Effector memory CD8-positive, alpha-beta T cell (primary cell): ENCODE measurements around the gene TPSB2.
A peak's percentile ranks its signal among the peaks of the same experiment; 100 is the strongest.
"Not testable (repeated sequence)": the region's sequence is repeated elsewhere in the genome, so short reads cannot be mapped to it uniquely, and the experiment has no call there.

Experiments used
- ATAC-seq: fragments of 150-1000 bp; cut with Tn5 transposase; replicated peaks from 2 replicates; pipeline ENCODE4 v1.10.0; 2021; ENCODE audit warnings: mild to moderate bottlenecking, moderate library complexity
- DNase-seq, 3 experiments: peaks; one replicate each; pipeline ENCODE4 v3.0.0; 2021
- H3K27ac Mint-ChIP-seq, 2 donors: one replicate each; pipeline ENCODE4 v1.8.0; 2022; ENCODE audit warnings: mild to moderate bottlenecking in 2 of 2, mixed read lengths in 2 of 2, moderate library complexity in 2 of 2
- H3K27me3 Mint-ChIP-seq, 2 donors: one replicate each; pipeline ENCODE4 v1.8.0; 2022; ENCODE audit warnings: mixed read lengths in 2 of 2
- H3K36me3 Mint-ChIP-seq: one replicate; pipeline ENCODE4 v1.8.0; 2022; ENCODE audit warnings: mild to moderate bottlenecking, moderate library complexity, mixed read lengths; ENCODE audit not compliant: insufficient read depth
- H3K4me1 Mint-ChIP-seq, 2 donors: one replicate each; pipeline ENCODE4 v1.8.0; 2022; ENCODE audit warnings: low read depth in 2 of 2, mixed read lengths in 2 of 2
- H3K4me3 Mint-ChIP-seq, 2 donors: one replicate each; pipeline ENCODE4 v1.8.0; 2022; ENCODE audit warnings: mild to moderate bottlenecking in 2 of 2, mixed read lengths in 2 of 2, moderate library complexity in 2 of 2
- H3K9me3 Mint-ChIP-seq, 2 donors: one replicate each; pipeline ENCODE4 v1.8.0; 2022; ENCODE audit warnings: mixed read lengths in 2 of 2

The TPSB2 gene

GRCh38 chr16:1243363-1243762, 13.4 kb upstream of the TPSB2 start:
- not testable (repeated sequence) for ATAC-seq, H3K9me3 Mint-ChIP-seq, H3K4me1 Mint-ChIP-seq, H3K4me3 Mint-ChIP-seq, H3K27ac Mint-ChIP-seq, DNase-seq, H3K36me3 Mint-ChIP-seq
- peaks cover 7 to 15% of the 10 kb centered on the region in 2 donors for H3K27me3 Mint-ChIP-seq

- not testable (repeated sequence) for H3K36me3 Mint-ChIP-seq, H3K27ac Mint-ChIP-seq, DNase-seq, ATAC-seq, H3K9me3 Mint-ChIP-seq, H3K4me1 Mint-ChIP-seq, H3K4me3 Mint-ChIP-seq
- peaks cover 7 to 20% of the 10 kb centered on the region in 2 donors for H3K27me3 Mint-ChIP-seq
Observed at GRCh38 chr16:1241081-1241480, 11.1 kb upstream of the TPSB2 start.

- ATAC-seq, H3K4me3 Mint-ChIP-seq, DNase-seq, H3K27ac Mint-ChIP-seq, H3K9me3 Mint-ChIP-seq, H3K36me3 Mint-ChIP-seq, H3K4me1 Mint-ChIP-seq: not testable (repeated sequence)
- H3K27me3 Mint-ChIP-seq = peaks cover 4 to 14% of the 10 kb centered on the region in 2 donors
Observed at GRCh38 chr16:1240436-1240835, 10.5 kb upstream of the TPSB2 start, which contains the start of gene TPSAB1. TPSAB1 (plus strand) TSS chr16:1240705; CDS start chr16:1240939, 234 bp downstream.

DNA sequence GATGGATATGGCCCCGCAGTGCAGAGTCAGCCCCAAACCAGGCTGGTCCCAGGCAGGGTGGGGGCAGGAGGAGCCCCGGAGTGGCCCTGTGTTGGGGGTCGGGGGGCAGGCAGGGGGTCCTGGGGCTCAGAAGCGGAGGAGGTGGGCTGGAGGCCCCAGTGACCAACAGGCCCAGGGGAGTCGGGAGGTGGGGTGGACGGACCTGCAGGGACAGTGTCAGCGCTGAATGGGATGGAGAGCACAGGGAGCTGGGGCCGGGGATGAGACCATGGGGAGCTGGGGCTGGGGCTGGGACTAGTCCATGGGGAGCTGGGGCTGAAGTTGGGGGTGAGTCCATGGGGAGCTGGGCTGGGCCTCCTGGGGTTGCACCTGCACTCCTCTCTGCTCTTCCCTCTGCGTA, 9.6 kb upstream of the TPSB2 start:
- ATAC-seq, H3K4me1 Mint-ChIP-seq, DNase-seq, H3K9me3 Mint-ChIP-seq, H3K27ac Mint-ChIP-seq, H3K36me3 Mint-ChIP-seq, H3K27me3 Mint-ChIP-seq, H3K4me3 Mint-ChIP-seq: not testable (repeated sequence)

- not testable (repeated sequence) for H3K9me3 Mint-ChIP-seq, H3K4me1 Mint-ChIP-seq, H3K4me3 Mint-ChIP-seq, DNase-seq, H3K27me3 Mint-ChIP-seq, ATAC-seq, H3K36me3 Mint-ChIP-seq, H3K27ac Mint-ChIP-seq
Observed at GRCh38 chr16:1238909-1239308, 8.9 kb upstream of the TPSB2 start.

GRCh38 chr16:1237990-1238389, 8.0 kb upstream of the TPSB2 start:
- DNase-seq (no peak), ATAC-seq (no peak)
- Mint-ChIP-seq H3K4me3 (no peak overlapping the region), H3K27ac (no peak overlapping the region), H3K4me1 (peaks cover 0 to 5% of the 10 kb centered on the region in 2 donors), H3K36me3 (no peaks in the 10 kb centered on the region), H3K27me3 (peaks cover 0 to 8% of the 10 kb centered on the region in 2 donors), H3K9me3 (no peaks in the 10 kb centered on the region)

- not testable (repeated sequence) for H3K36me3 Mint-ChIP-seq, DNase-seq, H3K27ac Mint-ChIP-seq, H3K4me1 Mint-ChIP-seq, H3K9me3 Mint-ChIP-seq, H3K4me3 Mint-ChIP-seq, H3K27me3 Mint-ChIP-seq
- peak; percentile 84 for ATAC-seq
Observed at GRCh38 chr16:1236659-1237058, 6.7 kb upstream of the TPSB2 start.

DNA sequence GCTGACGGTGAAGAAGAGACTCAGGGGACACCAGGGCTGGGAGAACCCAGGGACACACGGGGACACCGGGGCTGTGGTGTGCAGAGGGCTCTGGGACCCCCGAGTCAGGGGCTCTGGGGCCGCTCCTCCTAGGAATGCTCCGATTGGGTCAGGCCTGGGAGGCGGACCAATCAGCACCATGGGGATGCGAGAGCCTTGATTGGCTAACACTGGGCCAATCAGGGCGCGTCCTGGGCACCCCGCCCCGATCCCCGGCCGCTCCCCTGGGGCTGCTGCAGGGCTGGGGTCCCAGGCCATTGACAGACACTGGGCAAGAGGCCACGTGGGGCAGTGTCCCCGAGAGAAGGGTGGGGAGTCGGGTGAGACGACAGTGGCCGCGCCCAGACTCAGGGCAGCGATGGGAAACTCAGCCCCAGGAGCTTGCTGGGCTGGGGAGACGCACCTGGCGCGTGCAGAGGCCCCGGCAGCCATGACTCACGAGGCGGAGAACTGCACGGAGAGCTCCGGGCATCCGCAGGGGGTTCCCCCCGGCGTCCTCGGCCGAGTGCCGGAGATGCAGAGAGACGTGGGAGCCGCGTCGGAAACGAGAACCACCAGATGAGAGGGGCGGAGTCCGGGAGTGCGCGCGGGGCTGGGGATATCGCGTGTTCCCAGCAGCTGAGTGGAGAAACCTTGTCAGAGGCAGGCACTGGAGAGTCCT, 2.2 kb upstream of the TPSB2 start:
- not testable (repeated sequence) for H3K9me3 Mint-ChIP-seq, H3K4me3 Mint-ChIP-seq, H3K27me3 Mint-ChIP-seq, H3K27ac Mint-ChIP-seq, H3K4me1 Mint-ChIP-seq, DNase-seq, ATAC-seq, H3K36me3 Mint-ChIP-seq

- not testable (repeated sequence) for H3K9me3 Mint-ChIP-seq, H3K36me3 Mint-ChIP-seq, DNase-seq, H3K4me3 Mint-ChIP-seq, H3K4me1 Mint-ChIP-seq, H3K27ac Mint-ChIP-seq, ATAC-seq, H3K27me3 Mint-ChIP-seq
Observed at GRCh38 chr16:1231301-1231700, 1.3 kb upstream of the TPSB2 start.

DNA sequence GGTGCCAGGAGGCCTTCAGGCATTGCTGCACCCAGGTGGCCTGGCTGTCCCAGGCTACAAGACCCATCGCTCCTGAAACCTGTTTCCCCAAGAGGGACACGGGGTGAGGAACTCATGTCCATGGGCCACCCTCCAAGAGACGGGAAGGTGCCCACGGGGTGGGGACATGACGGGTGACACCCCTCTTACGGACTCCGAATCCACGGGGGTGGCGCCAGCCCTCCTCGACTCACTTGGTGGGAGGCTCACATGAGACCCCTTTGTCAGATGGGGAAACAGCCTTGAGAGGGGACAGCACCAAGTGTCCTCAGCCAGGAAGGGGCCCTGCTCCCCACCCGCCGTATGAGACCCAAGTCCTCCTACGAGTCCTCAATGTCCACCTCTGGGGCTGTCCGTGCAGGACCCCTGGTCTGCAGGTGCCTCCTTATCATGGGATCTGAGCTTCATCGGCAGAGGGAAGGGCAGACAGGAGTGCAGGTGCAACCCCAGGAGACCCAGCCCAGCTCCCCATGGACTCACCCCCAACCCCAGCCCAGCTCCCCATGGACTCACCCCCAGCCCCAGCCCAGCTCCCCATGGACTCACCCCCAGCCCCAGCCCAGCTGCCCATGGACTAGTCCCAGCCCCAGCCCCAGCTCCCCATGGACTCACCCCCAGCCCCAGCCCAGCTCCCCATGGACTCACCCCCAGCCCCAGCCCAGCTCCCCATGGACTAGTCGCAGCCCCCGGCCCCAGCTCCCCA, 658 bp upstream of the TPSB2 start:
- not testable (repeated sequence) for H3K27me3 Mint-ChIP-seq, H3K36me3 Mint-ChIP-seq, H3K27ac Mint-ChIP-seq, H3K9me3 Mint-ChIP-seq, ATAC-seq, H3K4me3 Mint-ChIP-seq, H3K4me1 Mint-ChIP-seq, DNase-seq

GRCh38 chr16:1229476-1229875, 508 bp downstream of the TPSB2 start:
- H3K9me3 Mint-ChIP-seq, DNase-seq, H3K27ac Mint-ChIP-seq, H3K4me3 Mint-ChIP-seq, H3K36me3 Mint-ChIP-seq, H3K27me3 Mint-ChIP-seq, ATAC-seq, H3K4me1 Mint-ChIP-seq: not testable (repeated sequence)

DNA sequence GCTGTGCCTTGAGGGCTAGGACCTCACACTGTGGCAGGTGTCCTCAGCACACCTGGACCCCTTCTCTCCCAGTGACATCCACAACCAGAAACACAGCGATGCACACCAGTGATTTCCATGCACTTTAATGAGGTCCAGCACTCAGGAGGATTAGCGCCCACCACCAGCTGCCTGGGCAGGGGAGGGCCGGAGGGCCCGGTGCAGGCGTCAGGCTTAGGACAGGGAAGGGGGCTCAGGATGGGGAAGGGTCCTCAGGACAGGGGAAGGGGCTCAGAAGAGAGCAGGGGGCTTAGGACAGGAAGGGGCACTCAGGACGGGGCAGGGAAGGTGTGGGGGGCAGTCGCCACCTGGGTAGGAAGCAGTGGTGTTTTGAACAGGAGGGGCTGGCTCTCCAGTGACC, 1.8 kb downstream of the TPSB2 start:
- not testable (repeated sequence) for H3K36me3 Mint-ChIP-seq, H3K4me3 Mint-ChIP-seq, ATAC-seq, H3K4me1 Mint-ChIP-seq, DNase-seq, H3K9me3 Mint-ChIP-seq, H3K27ac Mint-ChIP-seq
- H3K27me3 Mint-ChIP-seq = peaks cover 10 to 16% of the 10 kb centered on the region in 2 donors

- not testable (repeated sequence) for H3K4me3 Mint-ChIP-seq, H3K27ac Mint-ChIP-seq, DNase-seq, H3K4me1 Mint-ChIP-seq, H3K9me3 Mint-ChIP-seq, ATAC-seq, H3K36me3 Mint-ChIP-seq
- H3K27me3 Mint-ChIP-seq = peaks cover 10 to 20% of the 10 kb centered on the region in 2 donors
Observed at GRCh38 chr16:1226692-1227091, 3.3 kb downstream of the TPSB2 start.

DNA sequence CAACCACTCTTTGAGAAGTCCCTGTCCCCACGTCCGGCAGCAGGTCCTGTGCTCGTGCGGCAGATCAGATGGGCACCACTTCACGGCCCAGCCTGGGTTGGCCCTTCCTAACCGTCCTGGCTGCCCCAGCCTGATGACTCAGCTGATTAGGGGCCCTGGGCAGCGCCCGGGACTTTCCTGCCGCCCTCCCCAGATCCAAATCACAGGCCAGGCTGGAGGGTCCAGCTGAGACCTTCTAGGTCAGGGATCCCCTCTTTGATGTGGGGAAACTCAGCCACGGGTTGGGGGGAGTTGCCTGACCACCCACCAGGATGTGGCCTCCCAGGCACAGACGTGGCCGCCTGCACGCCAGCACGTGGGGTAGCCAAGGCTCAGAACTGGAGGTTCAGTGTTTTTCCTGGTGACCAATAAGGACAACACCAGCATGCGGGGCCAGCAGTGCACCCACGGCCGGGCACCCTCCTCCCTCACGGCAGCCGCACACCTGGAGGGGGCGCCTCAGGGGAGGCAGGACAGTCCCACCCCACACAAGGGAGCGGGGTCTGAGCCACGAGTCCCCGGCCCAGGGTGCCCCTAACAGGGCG, 4.2 kb downstream of the TPSB2 start:
- H3K27ac Mint-ChIP-seq, H3K4me3 Mint-ChIP-seq, H3K4me1 Mint-ChIP-seq, DNase-seq, ATAC-seq, H3K9me3 Mint-ChIP-seq, H3K36me3 Mint-ChIP-seq: not testable (repeated sequence)
- peaks cover 10 to 25% of the 10 kb centered on the region in 2 donors for H3K27me3 Mint-ChIP-seq
